ENCODE results near the gene GNMT.

GNMT gene

GRCh38 chr6:42935322-42935721, 25.2 kb upstream of the GNMT start:
- peaks cover 55% of the 10 kb centered on the region for H3K79me2 ChIP-seq (ENCODE audit: insufficient read depth, low read length)
- H3K9me3 ChIP-seq (ENCODE audit: insufficient read depth, low read length): no peaks in the 10 kb centered on the region
- H3K27me3 ChIP-seq (ENCODE audit: low read length): no peaks in the 10 kb centered on the region
- TF ChIP-seq EZH2phosphoT487 (conservative IDR thresholded peaks at IDR 0.05; ENCODE audit: low read length) (no peak), CTCF (IDR thresholded peaks at IDR 0.05; ENCODE audit: insufficient read depth, low read length, poor library complexity, severe bottlenecking) (no peak)
- no peak overlapping the region for H3K4me3 ChIP-seq (ENCODE audit: insufficient read depth, low read length, poor library complexity, severe bottlenecking)
- H3K27ac ChIP-seq (ENCODE audit: low read depth, low read length): no peak overlapping the region
- H3K4me2 ChIP-seq (ENCODE audit: low read depth, low read length, poor library complexity, severe bottlenecking): no peak overlapping the region
- H3F3A ChIP-seq (ENCODE audit: insufficient read depth): peaks cover 4% of the 10 kb centered on the region
- peaks cover 9% of the 10 kb centered on the region; the same call in 1 of the 2 replicates for H3K36me3 ChIP-seq (ENCODE audit: low read length)
- no peak overlapping the region for H3K9ac ChIP-seq (ENCODE audit: low read length)
- no peaks in the 10 kb centered on the region for H3K9me2 ChIP-seq (replicated peaks; ENCODE audit: insufficient read depth, low read length)
- H2AFZ ChIP-seq (ENCODE audit: low read depth, low read length, severe bottlenecking): no peak overlapping the region
- H4K20me1 ChIP-seq (ENCODE audit: low read depth, low read length): no peaks in the 10 kb centered on the region; the same call in 1 of the 2 replicates

- H3K79me2 ChIP-seq (ENCODE audit: insufficient read depth, low read length): peaks cover 45% of the 10 kb centered on the region
- H3K27ac ChIP-seq (ENCODE audit: low read depth, low read length): no peak overlapping the region
- no peak overlapping the region for H3K4me2 ChIP-seq (ENCODE audit: low read depth, low read length, poor library complexity, severe bottlenecking)
- H2AFZ ChIP-seq (ENCODE audit: low read depth, low read length, severe bottlenecking): no peak overlapping the region
- peaks cover 9% of the 10 kb centered on the region; the same call in 1 of the 2 replicates for H3K36me3 ChIP-seq (ENCODE audit: low read length)
- no peak overlapping the region for H3K4me3 ChIP-seq (ENCODE audit: insufficient read depth, low read length, poor library complexity, severe bottlenecking)
- no peaks in the 10 kb centered on the region for H3K9me2 ChIP-seq (replicated peaks; ENCODE audit: insufficient read depth, low read length)
- TF ChIP-seq CTCF (IDR thresholded peaks at IDR 0.05; ENCODE audit: insufficient read depth, low read length, poor library complexity, severe bottlenecking) (no peak), EZH2phosphoT487 (conservative IDR thresholded peaks at IDR 0.05; ENCODE audit: low read length) (no peak)
- no peaks in the 10 kb centered on the region for H3K27me3 ChIP-seq (ENCODE audit: low read length)
- H3K9me3 ChIP-seq (ENCODE audit: insufficient read depth, low read length): no peaks in the 10 kb centered on the region
- no peaks in the 10 kb centered on the region; the same call in 1 of the 2 replicates for H4K20me1 ChIP-seq (ENCODE audit: low read depth, low read length)
- no peaks in the 10 kb centered on the region for H3F3A ChIP-seq (ENCODE audit: insufficient read depth)
- no peak overlapping the region for H3K9ac ChIP-seq (ENCODE audit: low read length)
Observed at GRCh38 chr6:42936398-42936797, 24.2 kb upstream of the GNMT start.

- peaks cover 31% of the 10 kb centered on the region for H3K79me2 ChIP-seq (ENCODE audit: insufficient read depth, low read length)
- no peaks in the 10 kb centered on the region for H3K9me3 ChIP-seq (ENCODE audit: insufficient read depth, low read length)
- H3K4me3 ChIP-seq (ENCODE audit: insufficient read depth, low read length, poor library complexity, severe bottlenecking): no peak overlapping the region
- H3F3A ChIP-seq (ENCODE audit: insufficient read depth): no peaks in the 10 kb centered on the region; the same call in 1 of the 2 replicates
- H2AFZ ChIP-seq (ENCODE audit: low read depth, low read length, severe bottlenecking): no peak overlapping the region
- H3K9me2 ChIP-seq (replicated peaks; ENCODE audit: insufficient read depth, low read length): no peaks in the 10 kb centered on the region
- H3K36me3 ChIP-seq (ENCODE audit: low read length): peaks cover 5% of the 10 kb centered on the region; the same call in 1 of the 2 replicates
- TF ChIP-seq EZH2phosphoT487 (conservative IDR thresholded peaks at IDR 0.05; ENCODE audit: low read length): no peak
- TF ChIP-seq CTCF (IDR thresholded peaks at IDR 0.05; ENCODE audit: insufficient read depth, low read length, poor library complexity, severe bottlenecking): no peak
- no peak overlapping the region for H3K9ac ChIP-seq (ENCODE audit: low read length)
- H3K4me2 ChIP-seq (ENCODE audit: low read depth, low read length, poor library complexity, severe bottlenecking): no peak overlapping the region
- no peaks in the 10 kb centered on the region for H3K27me3 ChIP-seq (ENCODE audit: low read length)
- no peak overlapping the region for H3K27ac ChIP-seq (ENCODE audit: low read depth, low read length)
- no peaks in the 10 kb centered on the region; the same call in 1 of the 2 replicates for H4K20me1 ChIP-seq (ENCODE audit: low read depth, low read length)
Observed at GRCh38 chr6:42937548-42938427, 22.8 kb upstream of the GNMT start.
